ENCODE results near the gene RCL1. TPM values are rescaled to one million over a fixed set of nuclear protein-coding genes. Genes with fewer than 3 reads are reported as not detected.
A peak's percentile ranks its signal among the peaks of the same experiment; 100 is the strongest.
"Not testable (repeated sequence)": the region's sequence is repeated elsewhere in the genome, so short reads cannot be mapped to it uniquely, and the experiment has no call there.

The RCL1 gene
- total RNA-seq, 2 donors from 2014 or later = 6.0 to 10.1 TPM

DNA sequence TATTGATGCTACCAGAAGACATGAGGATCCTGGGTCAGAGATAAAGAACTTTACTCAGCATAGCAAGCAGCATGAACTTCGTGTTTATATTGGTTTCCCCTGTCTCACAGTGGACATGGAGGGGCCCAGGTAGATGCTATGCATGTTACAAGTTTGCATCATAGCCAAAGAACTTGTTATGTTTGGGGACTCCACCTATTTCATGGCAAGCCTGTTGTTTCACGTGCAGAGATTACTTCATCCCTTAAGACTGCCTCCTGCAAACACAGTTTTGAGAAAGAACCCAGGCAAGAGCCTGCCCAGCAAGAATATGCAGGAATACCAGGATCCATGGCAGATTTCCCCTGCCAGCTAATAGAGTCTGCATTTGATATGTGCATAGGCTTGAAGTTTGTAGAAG lies 68.4 kb downstream of the RCL1 start:
- DNase-seq (no peak), ATAC-seq (no peak)
- intact Hi-C loops (cut with DNase I) = no loop called here

- no peak for DNase-seq
- ATAC-seq = no peak
- intact Hi-C loops (cut with DNase I) = no loop called here
Measured at GRCh38 chr9:4861736-4862451, 69.2 kb downstream of the RCL1 start.

GRCh38 chr9:4862506-4863250 lies 69.9 kb downstream of the RCL1 start:
- DNase-seq = peak; percentile 30
- intact Hi-C loops (cut with DNase I) = no loop called here
- peak; percentile 53 to 58 for ATAC-seq

DNA sequence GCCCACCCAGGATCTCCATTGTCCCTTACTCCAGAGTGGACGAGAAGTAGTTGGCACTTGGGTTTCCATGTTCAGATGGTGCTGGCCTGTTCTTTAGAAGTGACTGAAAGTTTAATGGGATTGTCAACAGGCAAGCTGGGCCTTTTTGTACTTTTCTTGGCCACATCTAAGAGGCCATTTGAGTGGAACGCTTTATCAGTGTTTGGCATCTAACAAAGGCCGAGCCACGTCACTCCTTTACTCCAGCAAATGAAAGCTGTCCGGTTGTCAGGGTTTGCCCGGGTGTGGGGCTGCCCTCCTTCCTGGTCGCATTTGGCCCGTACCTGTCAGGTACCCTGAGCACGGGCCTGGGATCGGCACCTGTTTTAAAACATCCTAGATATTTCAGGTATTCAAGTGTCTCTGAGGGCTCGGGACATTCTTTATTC lies 71.5 kb downstream of the RCL1 start:
- intact Hi-C loops (cut with DNase I) = no loop called here
- no peak for DNase-seq
- no peak for ATAC-seq

DNA sequence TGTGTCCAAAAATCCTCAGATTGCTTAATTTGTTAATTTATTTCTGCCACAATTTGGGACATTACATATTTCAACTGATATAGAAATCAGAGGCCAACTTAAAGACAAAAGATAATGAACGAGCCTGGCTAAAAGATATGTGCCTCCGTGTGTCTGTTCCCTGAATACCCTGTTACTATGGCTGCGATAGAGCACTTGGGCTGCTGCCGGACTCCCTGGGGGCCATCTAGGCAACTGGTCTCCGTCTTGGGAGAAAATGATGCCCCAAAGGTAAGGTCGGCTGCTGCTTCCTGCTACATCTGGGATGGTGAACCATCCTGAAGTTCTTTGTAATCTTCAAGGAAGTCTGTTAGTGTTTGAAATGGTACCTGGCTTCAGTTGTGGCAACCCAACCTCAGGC lies 72.0 kb downstream of the RCL1 start:
- no peak for ATAC-seq
- intact Hi-C loops (cut with DNase I) = no loop called here

GRCh38 chr9:4865681-4866080 lies 72.9 kb downstream of the RCL1 start:
- intact Hi-C loops (cut with DNase I) = no loop called here
- DNase-seq (no peak), ATAC-seq (no peak)

More for the DNA sequence above, 72.0 kb downstream of the RCL1 start:
- no peak for DNase-seq

DNA sequence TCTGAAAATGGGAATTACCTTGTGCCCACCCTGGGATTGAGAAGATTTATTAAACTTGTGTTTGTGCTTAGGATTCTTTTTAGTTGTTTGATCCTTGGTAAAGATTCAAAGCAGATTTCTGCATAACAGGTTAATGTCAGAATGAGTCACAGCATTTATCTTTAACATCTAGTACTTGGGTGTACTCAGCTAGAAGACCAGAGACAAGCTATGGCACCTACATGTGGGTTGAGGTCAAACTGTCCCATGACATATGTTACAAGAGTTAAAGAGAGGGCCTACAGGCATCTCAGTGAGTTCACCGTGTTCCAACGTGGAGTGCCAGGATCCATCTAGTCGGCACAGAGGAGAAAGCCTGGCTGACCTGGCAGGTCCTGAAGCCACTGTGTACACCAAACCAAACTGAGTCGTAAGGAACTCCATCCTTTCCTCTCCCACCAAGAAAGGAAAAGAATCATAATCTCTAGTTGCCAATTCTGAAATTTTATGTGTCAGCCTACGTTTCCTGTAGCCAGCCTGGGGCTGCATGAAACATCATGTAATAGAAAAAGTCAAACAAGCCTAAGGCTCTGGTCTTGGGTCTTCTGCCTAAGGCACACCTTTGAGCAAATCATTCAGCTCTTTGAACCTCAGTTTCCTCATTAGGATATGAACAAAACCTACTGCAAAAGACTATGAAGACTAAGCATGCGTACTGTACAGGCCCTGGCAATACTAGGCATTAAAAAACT lies 73.7 kb downstream of the RCL1 start:
- DNase-seq = no peak
- ATAC-seq = no peak
- intact Hi-C loops (cut with DNase I) = no loop called here

GRCh38 chr9:4873066-4873465 lies 80.3 kb downstream of the RCL1 start:
- intact Hi-C loops (cut with DNase I) = no loop called here
- no peak for DNase-seq
- ATAC-seq = peak in 1 of 2 donors; percentile 30

DNA sequence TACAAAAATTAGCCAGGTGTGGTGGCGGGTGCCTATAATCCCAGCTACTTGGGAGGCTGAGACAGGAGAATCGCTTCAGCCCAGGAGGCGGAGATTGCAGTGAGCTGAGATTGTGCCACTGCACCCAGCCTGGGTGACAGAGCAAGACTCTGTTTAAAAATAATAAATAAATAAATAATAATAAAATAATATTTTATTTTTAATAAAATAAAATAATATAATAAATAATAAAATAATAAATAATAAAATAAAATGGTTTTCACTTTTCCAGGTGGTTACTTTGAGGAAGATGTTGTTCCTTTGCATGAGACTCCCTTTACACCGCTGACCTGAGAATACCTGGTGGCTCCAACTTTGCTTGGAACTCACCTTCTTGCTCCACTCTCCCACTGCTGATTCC lies 82.8 kb downstream of the RCL1 start:
- intact Hi-C loops (cut with DNase I) = no loop called here

GRCh38 chr9:4879115-4879558 lies 86.4 kb downstream of the RCL1 start:
- ATAC-seq = no peak
- DNase-seq = no peak
- intact Hi-C loops (cut with DNase I) = no loop called here

More for the DNA sequence above, 82.8 kb downstream of the RCL1 start:
- ATAC-seq = no peak
- DNase-seq = no peak

DNA sequence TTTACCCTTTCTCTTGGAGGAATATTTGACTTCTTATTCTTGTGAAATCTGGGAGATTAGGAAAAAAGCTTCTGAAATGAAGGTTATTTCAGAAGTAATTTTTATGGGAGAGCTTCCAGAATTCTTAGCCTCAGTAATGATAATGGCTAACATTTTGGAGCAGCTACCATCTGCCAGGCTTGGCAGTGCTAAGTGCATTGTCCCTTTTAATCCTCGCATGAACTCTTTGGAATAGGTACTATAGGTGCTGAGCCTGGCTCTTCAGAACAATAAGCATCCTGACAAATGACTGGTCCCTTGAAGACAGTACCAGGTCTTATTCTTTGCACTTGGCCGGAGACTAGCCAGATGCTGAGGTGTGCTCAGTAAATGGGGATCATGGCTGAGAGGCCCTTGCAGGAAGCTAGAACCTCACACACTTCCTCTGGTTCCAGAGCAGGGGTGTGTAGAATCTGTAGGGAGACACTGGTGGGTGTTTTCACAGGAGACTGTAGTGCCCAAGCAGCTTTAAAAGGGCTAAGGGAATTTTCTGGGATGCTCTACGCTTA lies 90.7 kb downstream of the RCL1 start:
- DNase-seq (no peak), ATAC-seq (no peak)
- intact Hi-C loops (cut with DNase I) = no loop called here

GRCh38 chr9:4886698-4887097 lies 94.0 kb downstream of the RCL1 start:
- no peak for DNase-seq
- no peak for ATAC-seq
- intact Hi-C loops (cut with DNase I) = no loop called here

DNA sequence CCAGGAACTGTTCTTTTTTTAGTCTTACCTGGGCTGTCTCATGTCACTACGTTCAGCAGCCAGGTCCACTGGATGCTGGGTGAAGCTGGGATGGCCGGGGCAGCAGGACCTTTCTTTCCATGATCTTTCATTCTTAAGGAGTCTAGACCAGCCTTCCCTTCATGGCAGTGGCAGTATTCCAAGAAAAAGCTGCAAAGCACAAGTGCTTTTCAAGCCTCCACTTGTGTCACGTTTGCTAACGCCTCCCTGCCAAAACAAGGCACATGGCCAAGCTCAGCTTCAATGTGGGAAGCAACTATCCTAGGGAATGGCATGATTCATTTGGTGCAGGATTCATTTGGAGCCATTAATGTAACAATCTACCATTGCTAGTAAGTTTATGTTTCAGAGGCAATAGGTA lies 94.8 kb downstream of the RCL1 start:
- peak; percentile 73 to 81 for ATAC-seq
- intact Hi-C loops (cut with DNase I) = no loop called here
- peak; percentile 39 for DNase-seq

DNA sequence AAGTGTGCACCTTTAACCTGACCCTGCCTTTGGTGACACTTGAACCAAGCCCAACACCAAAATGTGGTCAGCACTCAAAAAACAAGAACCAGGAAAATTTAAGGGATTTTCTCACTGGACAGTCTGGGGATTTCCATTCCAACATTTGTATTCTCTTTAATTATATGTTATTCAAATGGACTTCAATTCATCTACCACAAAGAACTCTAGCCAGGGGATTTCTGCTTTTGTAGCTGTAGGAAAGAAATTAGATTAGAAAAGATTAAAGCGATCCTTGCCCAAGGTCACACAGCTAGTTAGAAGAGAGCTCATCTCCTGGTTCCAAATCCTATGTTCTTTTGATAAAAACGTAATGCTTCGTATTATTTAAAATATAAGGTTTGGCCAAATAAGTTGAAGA lies 97.5 kb downstream of the RCL1 start:
- DNase-seq (no peak), ATAC-seq (no peak)
- intact Hi-C loops (cut with DNase I) = no loop called here

- intact Hi-C loops (cut with DNase I) = no loop called here
- no peak for DNase-seq
- ATAC-seq = no peak
Measured at GRCh38 chr9:4890929-4891328, 98.2 kb downstream of the RCL1 start.

DNA sequence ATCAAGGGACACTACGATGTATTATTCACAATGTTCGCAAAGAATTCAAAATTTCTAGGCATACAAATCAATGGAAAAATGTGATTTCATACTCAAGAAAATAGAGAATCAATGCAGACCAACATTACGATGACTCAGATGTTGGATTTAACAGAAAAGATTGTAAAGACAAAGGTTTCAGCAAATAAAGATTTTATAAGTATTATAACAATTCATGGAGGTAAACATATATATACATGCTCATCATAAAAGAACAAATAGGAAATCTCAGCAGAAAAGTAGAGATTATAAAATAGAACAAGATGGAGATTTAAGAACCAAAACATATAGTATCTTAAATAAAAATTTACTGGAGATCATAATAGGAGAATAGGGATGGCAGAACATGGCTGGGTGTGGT lies 98.9 kb downstream of the RCL1 start:
- no peak for ATAC-seq
- DNase-seq = no peak
- intact Hi-C loops (cut with DNase I) = no loop called here

GRCh38 chr9:4892501-4893194 lies 99.9 kb downstream of the RCL1 start:
- no peak for ATAC-seq
- DNase-seq = no peak
- intact Hi-C loops (cut with DNase I) = no loop called here

DNA sequence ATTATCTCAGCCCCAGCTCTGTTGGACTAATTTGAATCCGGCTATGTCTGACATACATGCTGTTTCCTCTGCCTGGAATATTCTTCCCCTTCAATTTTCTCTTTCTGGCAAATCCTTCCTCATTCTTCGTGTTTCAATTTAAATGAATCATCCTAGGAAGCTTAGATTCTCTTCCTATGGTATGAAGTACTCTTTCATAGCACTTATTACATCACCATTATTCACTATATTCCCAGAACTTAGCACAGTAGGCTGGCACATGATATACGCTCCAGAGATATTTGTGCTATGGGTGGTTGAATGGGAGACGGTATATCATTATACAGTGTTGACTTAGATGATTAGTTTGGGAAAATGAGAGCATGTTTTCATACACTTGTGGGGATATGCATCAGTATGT lies 101.3 kb downstream of the RCL1 start:
- DNase-seq (no peak), ATAC-seq (no peak)
- intact Hi-C loops (cut with DNase I) = no loop called here

DNA sequence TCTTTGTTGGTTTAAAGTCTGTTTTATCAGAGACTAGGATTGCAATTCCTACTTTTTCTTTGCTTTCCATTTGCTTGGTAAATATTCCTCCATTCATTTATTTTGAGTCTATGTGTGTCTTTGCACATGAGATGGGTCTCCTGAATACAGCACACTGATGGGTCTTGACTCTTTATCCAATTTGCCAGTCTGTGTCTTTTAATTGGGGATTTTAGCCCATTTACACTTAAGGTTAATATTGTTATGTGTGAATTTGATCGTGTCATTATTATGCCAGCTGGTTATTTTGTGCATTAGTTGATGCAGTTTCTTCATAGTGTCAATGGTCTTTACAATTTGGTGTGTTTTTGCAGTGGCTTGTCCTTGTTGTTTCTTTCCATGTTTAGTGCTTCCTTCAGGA lies 107.1 kb downstream of the RCL1 start:
- DNase-seq; ATAC-seq; intact Hi-C loops (cut with DNase I): not testable (repeated sequence)
